ENCODE results near the gene DGKQ.
A peak's percentile ranks its signal among the peaks of the same experiment; 100 is the strongest.

DGKQ gene

DNA sequence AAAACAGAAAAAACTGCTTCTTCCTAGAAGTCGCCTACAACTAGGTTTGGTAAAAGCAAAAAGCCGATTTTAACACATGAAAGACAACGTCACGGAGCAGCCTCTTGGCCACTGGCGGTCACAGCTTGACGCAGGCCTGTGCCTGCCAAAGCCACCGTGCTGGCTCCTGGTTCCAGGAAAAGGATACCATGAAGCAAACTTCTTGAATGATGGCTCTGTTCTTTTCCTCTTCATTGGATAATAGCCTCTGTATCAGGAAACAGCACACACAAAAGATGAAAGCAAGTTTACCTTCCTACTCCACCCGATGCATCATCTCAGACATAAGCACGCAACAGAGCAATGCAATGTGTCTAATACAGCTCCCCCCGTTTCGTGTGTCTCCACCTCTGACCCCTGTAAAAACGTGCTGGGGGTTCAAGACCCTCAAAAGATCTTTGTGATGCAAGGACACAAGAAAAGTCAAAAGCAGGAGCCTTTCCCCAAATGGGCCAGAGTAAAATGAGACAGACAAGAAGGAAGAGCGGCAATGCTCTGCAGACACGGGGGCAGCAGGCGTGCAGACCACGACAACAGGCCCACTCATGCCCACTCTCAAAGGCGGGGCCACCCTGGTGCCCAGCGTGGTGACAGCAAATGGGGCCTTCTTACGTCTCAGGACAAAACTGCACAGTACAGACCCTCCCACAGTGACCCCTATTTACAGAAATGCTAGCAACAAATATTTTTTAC is 60.7 kb downstream of the DGKQ start:
- TF ChIP-seq, protein P1, sequence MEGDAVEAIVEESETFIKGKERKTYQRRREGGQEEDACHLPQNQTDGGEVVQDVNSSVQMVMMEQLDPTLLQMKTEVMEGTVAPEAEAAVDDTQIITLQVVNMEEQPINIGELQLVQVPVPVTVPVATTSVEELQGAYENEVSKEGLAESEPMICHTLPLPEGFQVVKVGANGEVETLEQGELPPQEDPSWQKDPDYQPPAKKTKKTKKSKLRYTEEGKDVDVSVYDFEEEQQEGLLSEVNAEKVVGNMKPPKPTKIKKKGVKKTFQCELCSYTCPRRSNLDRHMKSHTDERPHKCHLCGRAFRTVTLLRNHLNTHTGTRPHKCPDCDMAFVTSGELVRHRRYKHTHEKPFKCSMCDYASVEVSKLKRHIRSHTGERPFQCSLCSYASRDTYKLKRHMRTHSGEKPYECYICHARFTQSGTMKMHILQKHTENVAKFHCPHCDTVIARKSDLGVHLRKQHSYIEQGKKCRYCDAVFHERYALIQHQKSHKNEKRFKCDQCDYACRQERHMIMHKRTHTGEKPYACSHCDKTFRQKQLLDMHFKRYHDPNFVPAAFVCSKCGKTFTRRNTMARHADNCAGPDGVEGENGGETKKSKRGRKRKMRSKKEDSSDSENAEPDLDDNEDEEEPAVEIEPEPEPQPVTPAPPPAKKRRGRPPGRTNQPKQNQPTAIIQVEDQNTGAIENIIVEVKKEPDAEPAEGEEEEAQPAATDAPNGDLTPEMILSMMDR (IDR thresholded peaks at IDR 0.05; ENCODE audit: low read depth, low read length): no peak
- no peak overlapping the region for H3K4me3 ChIP-seq (ENCODE audit: low read depth, low read length)
- in situ Hi-C loops (cut with HindIII; ENCODE audit: low sequenced_read_pairs): no loop called here
- DNase-seq (ENCODE audit: low read depth, low spot score): peak; percentile 50

DNA sequence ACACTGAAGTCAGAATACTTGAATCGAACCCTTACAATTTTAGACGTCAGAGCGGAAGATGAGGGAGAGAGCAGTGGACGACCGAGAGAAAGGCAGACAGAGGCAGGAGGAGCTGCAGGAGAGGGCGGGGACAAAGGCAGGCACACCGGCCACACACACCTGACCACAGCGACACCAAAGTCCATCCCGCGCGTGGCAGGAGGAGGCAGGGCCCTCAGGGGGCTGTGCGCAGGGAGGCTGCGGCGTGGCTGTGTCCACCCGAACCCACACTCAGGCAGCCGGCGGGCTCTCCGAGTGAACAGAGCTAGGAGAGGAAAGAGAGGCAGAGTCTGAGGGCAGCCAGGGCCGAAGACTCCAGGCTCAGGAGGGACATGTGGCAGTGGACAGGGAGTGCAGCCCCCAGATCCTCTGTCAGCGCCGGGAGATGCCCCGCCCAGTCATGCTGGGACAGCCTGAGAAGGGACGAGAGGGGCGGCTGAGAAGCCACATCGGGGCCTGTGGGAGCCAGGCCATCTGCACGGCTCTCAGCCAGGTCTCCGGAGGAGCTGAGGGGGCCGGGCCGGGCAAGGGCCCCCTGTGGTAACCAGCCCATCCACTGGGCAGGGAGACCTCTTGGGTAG is 61.4 kb downstream of the DGKQ start:
- no peak overlapping the region for H3K4me3 ChIP-seq (ENCODE audit: low read depth, low read length)
- TF ChIP-seq, protein P1 (IDR thresholded peaks at IDR 0.05; ENCODE audit: low read depth, low read length): no peak
- in situ Hi-C loops (cut with HindIII; ENCODE audit: low sequenced_read_pairs): no loop called here

DNA sequence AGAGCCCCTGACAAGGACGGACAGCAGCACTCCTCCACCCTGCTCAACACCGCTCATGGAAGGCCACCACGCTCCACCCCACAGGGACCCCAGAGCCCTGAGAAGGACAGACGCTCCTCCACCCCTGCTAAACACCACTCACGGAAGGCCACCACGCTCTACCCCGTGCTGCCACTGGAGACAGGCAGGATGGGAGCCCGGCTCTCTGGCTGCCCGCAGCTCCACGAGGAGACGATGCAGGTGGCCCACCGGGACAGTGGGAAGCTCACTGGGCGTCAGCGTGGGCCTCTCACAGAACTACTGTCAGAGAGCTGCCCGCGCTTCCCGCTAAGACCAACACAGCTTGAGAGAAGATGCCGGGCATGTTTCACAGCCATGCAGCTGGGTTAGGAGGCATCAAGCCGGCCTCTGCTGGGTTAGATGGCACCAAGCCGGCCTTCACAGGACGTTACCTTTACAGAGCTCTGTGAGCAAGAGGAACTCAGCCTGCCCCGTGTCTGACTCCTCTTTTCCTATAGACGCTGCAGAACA is 62.1 kb downstream of the DGKQ start:
- no peak overlapping the region for H3K4me3 ChIP-seq (ENCODE audit: low read depth, low read length)
- TF ChIP-seq, protein P1 (IDR thresholded peaks at IDR 0.05; ENCODE audit: low read depth, low read length): no peak
- in situ Hi-C loops (cut with HindIII; ENCODE audit: low sequenced_read_pairs): no loop called here
- no peak for DNase-seq (ENCODE audit: low read depth, low spot score)

More for the DNA sequence above, 61.4 kb downstream of the DGKQ start:
- DNase-seq (ENCODE audit: low read depth, low spot score): no peak

DNA sequence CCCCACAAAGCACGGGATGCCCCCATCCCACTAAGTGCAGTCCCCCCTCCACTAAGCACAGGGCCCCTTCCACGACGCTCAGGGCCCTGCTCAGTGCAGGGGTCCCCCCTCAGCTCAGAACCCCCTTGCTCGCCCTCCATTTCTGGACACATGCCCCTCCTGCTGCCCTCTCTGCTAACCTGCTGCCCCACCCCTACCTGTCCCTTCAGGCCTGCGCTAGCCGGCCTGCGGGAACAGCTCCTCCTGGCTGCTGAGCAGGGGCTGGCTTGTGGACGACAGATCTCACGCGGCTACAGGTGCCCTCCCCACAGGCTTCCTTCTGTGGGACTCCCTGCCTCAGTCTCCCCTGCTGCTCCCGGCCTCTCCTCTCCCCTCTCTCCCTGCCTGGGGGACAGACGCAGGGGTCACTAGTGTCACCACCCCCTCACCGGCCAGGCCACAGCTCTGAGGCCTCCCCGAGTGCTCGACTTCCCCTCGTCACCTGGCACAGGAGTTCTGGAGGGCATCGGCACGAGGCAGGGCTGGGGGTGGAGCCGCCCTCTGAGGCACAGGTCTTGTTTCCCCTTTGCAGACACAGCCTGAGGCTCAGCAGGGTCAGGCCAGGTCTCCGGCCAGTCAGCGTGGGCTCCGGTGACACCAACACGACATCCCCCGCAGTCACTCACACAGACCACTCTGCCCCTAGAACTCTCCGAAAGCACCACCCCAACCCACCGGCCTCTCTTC is 62.8 kb downstream of the DGKQ start:
- no peak for DNase-seq (ENCODE audit: low read depth, low spot score)
- in situ Hi-C loops (cut with HindIII; ENCODE audit: low sequenced_read_pairs): no loop called here
- TF ChIP-seq, protein P1 (IDR thresholded peaks at IDR 0.05; ENCODE audit: low read depth, low read length): no peak
- no peak overlapping the region for H3K4me3 ChIP-seq (ENCODE audit: low read depth, low read length)

DNA sequence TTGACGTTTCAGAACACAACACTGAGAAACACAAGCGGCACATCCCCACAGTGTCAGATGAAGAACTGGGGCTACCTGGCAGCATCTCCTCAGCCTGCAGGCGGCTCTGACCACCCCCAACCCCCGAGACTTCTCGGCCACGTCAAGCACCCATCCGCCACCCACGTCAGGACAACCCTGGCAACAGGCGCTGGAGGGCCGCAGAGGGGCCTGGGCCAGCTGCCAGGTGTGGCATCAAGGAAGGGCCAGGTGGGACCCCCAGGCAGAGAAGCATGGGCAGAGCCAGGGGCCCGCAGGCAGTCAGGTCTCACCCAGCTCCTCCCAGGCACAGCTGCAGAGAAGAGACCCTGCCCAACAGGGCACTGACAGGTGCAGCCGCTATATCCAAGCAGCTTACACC is 63.5 kb downstream of the DGKQ start:
- DNase-seq (ENCODE audit: low read depth, low spot score): no peak
- TF ChIP-seq, protein P1 (IDR thresholded peaks at IDR 0.05; ENCODE audit: low read depth, low read length): no peak
- H3K4me3 ChIP-seq (ENCODE audit: low read depth, low read length): no peak overlapping the region
- in situ Hi-C loops (cut with HindIII; ENCODE audit: low sequenced_read_pairs): no loop called here

DNA sequence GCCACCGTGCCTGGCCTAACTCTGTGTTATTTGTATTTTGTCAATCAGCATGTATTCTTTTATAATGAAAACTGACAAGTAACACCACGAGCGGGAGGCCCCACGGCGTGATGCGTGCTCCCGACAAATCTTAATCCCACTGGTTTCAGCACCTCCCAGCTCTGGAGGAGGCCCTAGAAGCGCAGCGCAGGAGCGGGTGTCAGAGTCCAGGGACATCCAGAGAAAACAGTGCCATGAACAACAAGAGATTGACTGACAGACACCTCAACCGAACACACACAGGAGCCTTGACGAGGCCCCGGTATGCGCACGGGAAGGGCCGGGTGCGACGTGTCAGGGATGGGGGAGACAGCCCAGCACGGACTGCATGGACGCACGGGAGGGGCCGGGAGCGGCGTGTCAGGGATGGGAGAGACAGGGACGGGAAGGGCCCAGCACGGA is 64.2 kb downstream of the DGKQ start:
- DNase-seq (ENCODE audit: low read depth, low spot score): no peak
- in situ Hi-C loops (cut with HindIII; ENCODE audit: low sequenced_read_pairs): no loop called here
- TF ChIP-seq, protein P1 (IDR thresholded peaks at IDR 0.05; ENCODE audit: low read depth, low read length): no peak
- H3K4me3 ChIP-seq (ENCODE audit: low read depth, low read length): no peak overlapping the region
